HCT116 (cell line): Measurements from ENCODE around the gene SLC16A1. TPM values are rescaled to one million over a fixed set of nuclear protein-coding genes. Genes with fewer than 3 reads are reported as not detected.

Source experiments
- ATAC-seq: fragments of 200-7000 bp; cut with Tn5 transposase; 2 replicates; pipeline ENCODE4 v1.9.1; 2020; ENCODE audit warnings: mild to moderate bottlenecking, moderate library complexity
- BruUV-seq: library from RNA; stranded (reverse); fragments of 400-500 nt; replicated peaks from 2 replicates; lab custom pipeline; 2021; lab: Mats Ljungman, UMichigan
- CTCF ChIA-PET: fragments of 300-600 bp; sonication (Branson Sonifier 250); formaldehyde crosslinking; loops from one replicate; lab custom pipeline; 2021; ENCODE audit warnings: antibody characterized with exemption; lab: Charles Lee
- POLR2A ChIA-PET: fragments of 300-600, 350-600 bp; sonication (Branson Sonifier 250); formaldehyde crosslinking; loops from one replicate; lab custom pipeline; 2021; ENCODE audit warnings: antibody characterized with exemption; lab: Charles Lee
- RAD21 ChIA-PET, 2 experiments: fragments of 300-600 bp; sonication (Branson Sonifier 250); formaldehyde crosslinking; loops; one replicate each; lab custom pipeline; 2023; ENCODE audit warnings: low total read pairs in 2 of 2; ENCODE audit not compliant: uncharacterized antibody in 2 of 2, unreplicated experiment in 2 of 2, low non-redundant PET in 1 of 2; lab: Charles Lee
- DNase-seq: peaks from one replicate; pipeline ENCODE4 v3.0.0-alpha.2; 2010; ENCODE audit warnings: low read depth, low spot score
- H2AFZ ChIP-seq: fragments of 200-600 bp; shearing (Covaris generic), sonication (generic); 2 replicates; pipeline ENCODE4 v1.6.1; 2017; ENCODE audit warnings: low read depth, mixed run types, mixed read lengths, antibody characterized with exemption, low read length; ENCODE audit not compliant: poor library complexity, severe bottlenecking
- H3K27ac ChIP-seq: 2 replicates; pipeline ENCODE4 v1.5.1; 2012; ENCODE audit warnings: low read depth, low read length
- H3K27me3 ChIP-seq: fragments of 200-600 bp; sonication (generic); 2 replicates; pipeline ENCODE4 v1.6.1; 2016; ENCODE audit warnings: mixed run types, low read length, mixed read lengths; ENCODE audit not compliant: insufficient read depth
- H3K36me3 ChIP-seq, 2 experiments: fragments of 200-500 bp in 1 of 2; fragments of 200-600 bp in 1 of 2; sonication (Bioruptor generic) in 1 of 2; sonication (generic) in 1 of 2; 2 replicates each; pipeline versions ENCODE4 v1.5.1 to v1.6.1; 2014 to 2016; ENCODE audit warnings: low read length in 2 of 2, inconsistent platforms in 1 of 2, mixed read lengths in 1 of 2, mixed run types in 1 of 2; ENCODE audit not compliant: insufficient read depth in 2 of 2, control insufficient read depth in 1 of 2
- H3K4me1 ChIP-seq, 2 experiments: fragments of 200-600 bp in 1 of 2; sonication (generic) in 1 of 2; 2 replicates each; pipeline versions ENCODE4 v1.5.1 to v1.6.1; 2012 to 2017; ENCODE audit warnings: low read length in 2 of 2, inconsistent platforms in 1 of 2, mild to moderate bottlenecking in 1 of 2, mixed read lengths in 1 of 2, mixed run types in 1 of 2, moderate library complexity in 1 of 2; ENCODE audit not compliant: insufficient read depth in 2 of 2, control insufficient read depth in 1 of 2
- H3K4me2 ChIP-seq: fragments of 200-600 bp; sonication (generic); 2 replicates; pipeline ENCODE4 v1.6.1; 2017; ENCODE audit warnings: mixed run types, low read length, mixed read lengths
- H3K4me3 ChIP-seq, 2 experiments: fragments of 200-600 bp in 1 of 2; sonication (generic) in 1 of 2; replicated peaks in 1 of 2; 2 replicates each; pipeline ENCODE4 v1.5.1; 2011 to 2016; ENCODE audit warnings: low read length in 2 of 2, control low read depth in 1 of 2, low read depth in 1 of 2, mild to moderate bottlenecking in 1 of 2, mixed read lengths in 1 of 2, mixed run types in 1 of 2
- H3K79me2 ChIP-seq: fragments of 200-600 bp; sonication (generic); 2 replicates; pipeline ENCODE4 v1.6.1; 2017; ENCODE audit warnings: mild to moderate bottlenecking, mixed run types, low read length, moderate library complexity, mixed read lengths; ENCODE audit not compliant: insufficient read depth
- H3K9ac ChIP-seq: fragments of 200-600 bp; sonication (generic); 2 replicates; pipeline ENCODE4 v1.6.1; 2016; ENCODE audit warnings: low read length, mixed read lengths
- H3K9me2 ChIP-seq: fragments of 200-600 bp; sonication (generic), shearing (Covaris generic); 2 replicates; pipeline ENCODE4 v1.6.1; 2017; ENCODE audit warnings: mixed run types, mild to moderate bottlenecking, moderate library complexity; ENCODE audit not compliant: insufficient read depth
- H3K9me3 ChIP-seq, 2 experiments: fragments of 200-500 bp in 1 of 2; fragments of 200-600 bp in 1 of 2; sonication (Bioruptor generic) in 1 of 2; sonication (generic) in 1 of 2; 2 replicates each; pipeline ENCODE4 v1.6.1; 2014 to 2017; ENCODE audit warnings: low read length in 2 of 2, mixed read lengths in 2 of 2, inconsistent platforms in 1 of 2, low read depth in 1 of 2, mild to moderate bottlenecking in 1 of 2, mixed run types in 1 of 2, moderate library complexity in 1 of 2; ENCODE audit not compliant: control insufficient read depth in 1 of 2, insufficient read depth in 1 of 2
- H4K20me1 ChIP-seq: fragments of 200-600 bp; sonication (generic), shearing (Covaris generic); 2 replicates; pipeline ENCODE4 v1.6.1; 2017; ENCODE audit warnings: mixed run types, mild to moderate bottlenecking, moderate library complexity; ENCODE audit not compliant: insufficient read depth
- ATF3 ChIP-seq: IDR thresholded peaks from 2 replicates; pipeline ENCODE4 v1.6.1; 2012
- CBX3 ChIP-seq: IDR thresholded peaks from 2 replicates; pipeline ENCODE4 v1.6.1; 2012; ENCODE audit warnings: low read depth
- CTCF ChIP-seq, 3 experiments: fragments of 200-600 bp in 1 of 3; sonication (generic) in 1 of 3; IDR thresholded peaks in 2 of 3; conservative IDR thresholded peaks in 1 of 3; 2 replicates each; pipeline ENCODE4 v1.5.1; 2012 to 2017; ENCODE audit warnings: low read depth in 2 of 3, low read length in 2 of 3, antibody characterized with exemption in 1 of 3, borderline replicate concordance in 1 of 3, control low read depth in 1 of 3, mild to moderate bottlenecking in 1 of 3, mixed read lengths in 1 of 3, mixed run types in 1 of 3, moderate library complexity in 1 of 3; ENCODE audit not compliant: insufficient read depth in 1 of 3
- EGR1 ChIP-seq: IDR thresholded peaks from 2 replicates; pipeline ENCODE4 v1.6.1; 2012; ENCODE audit warnings: low read depth
- ELF1 ChIP-seq: IDR thresholded peaks from 2 replicates; pipeline ENCODE4 v1.6.1; 2012; ENCODE audit warnings: low read depth, borderline replicate concordance
- EZH2 ChIP-seq: fragments of 200-600 bp; sonication (generic); IDR thresholded peaks from 2 replicates; pipeline ENCODE4 v1.6.1; 2017; ENCODE audit warnings: antibody characterized with exemption, mixed run types
- EZH2phosphoT487 ChIP-seq: fragments of 200-600 bp; IDR thresholded peaks from 2 replicates; pipeline ENCODE4 v1.6.1; 2018; ENCODE audit warnings: antibody characterized with exemption, borderline replicate concordance
- FOSL1 ChIP-seq: IDR thresholded peaks from 2 replicates; pipeline ENCODE4 v1.6.1; 2012; ENCODE audit warnings: low read depth
- JUND ChIP-seq: IDR thresholded peaks from 2 replicates; pipeline ENCODE4 v1.6.1; 2012
- POLR2A ChIP-seq: IDR thresholded peaks from 2 replicates; pipeline ENCODE4 v1.7.0; 2011; ENCODE audit warnings: borderline replicate concordance; ENCODE audit not compliant: insufficient read depth, insufficient read length; ENCODE audit errors: extremely low read depth
- RAD21 ChIP-seq: IDR thresholded peaks from 2 replicates; pipeline ENCODE4 v1.6.1; 2012; ENCODE audit warnings: low read depth, mild to moderate bottlenecking
- REST ChIP-seq: IDR thresholded peaks from 2 replicates; pipeline ENCODE4 v1.6.1; 2012; ENCODE audit warnings: low read depth
- SIN3A ChIP-seq: IDR thresholded peaks from 2 replicates; pipeline ENCODE4 v1.6.1; 2012; ENCODE audit warnings: low read depth
- SP1 ChIP-seq: IDR thresholded peaks from 2 replicates; pipeline ENCODE4 v1.6.1; 2012; ENCODE audit warnings: low read depth
- SRF ChIP-seq: IDR thresholded peaks from 2 replicates; pipeline ENCODE4 v1.6.1; 2012; ENCODE audit warnings: low read depth
- TCF7L2 ChIP-seq: IDR thresholded peaks from 2 replicates; pipeline ENCODE4 v1.7.0; 2011; ENCODE audit warnings: borderline replicate concordance, inconsistent platforms; ENCODE audit not compliant: insufficient read depth, insufficient read length; ENCODE audit errors: extremely low read depth
- YY1 ChIP-seq: IDR thresholded peaks from 2 replicates; pipeline ENCODE4 v1.6.1; 2011; ENCODE audit warnings: low read length, low read depth, moderate library complexity, mild to moderate bottlenecking; ENCODE audit not compliant: insufficient replicate concordance; ENCODE audit errors: extremely low read depth
- ZBTB33 ChIP-seq: IDR thresholded peaks from 2 replicates; pipeline ENCODE4 v1.6.1; 2011; ENCODE audit warnings: mild to moderate bottlenecking, low read length, moderate library complexity; ENCODE audit not compliant: insufficient replicate concordance; ENCODE audit errors: extremely low read depth
- ZFX ChIP-seq: fragments of 450-650 bp; IDR thresholded peaks from 2 replicates; pipeline ENCODE4 v1.6.1; 2017
- intact Hi-C: fragments of 100-400 bp; cut with micrococcal nuclease; formaldehyde crosslinking; loops from 2 replicates; pipeline ENCODE4 v1.10.0; 2022
- total RNA-seq: library from RNA; stranded (reverse); gene quantifications from one replicate; pipeline ENCODE4 v1.2.1, GENCODE V29; 2021; ENCODE audit not compliant: unreplicated experiment

Gene SLC16A1
- total RNA-seq, 1 experiment from 2014 or later, result 96.7 TPM

GRCh38 chr1:112937070-112937469 is 18.9 kb downstream of the SLC16A1 start:
- no peak overlapping the region for H2AFZ ChIP-seq
- no peaks in the 10 kb centered on the region for H3K27me3 ChIP-seq
- H3K79me2 ChIP-seq, result peaks cover 100% of the 10 kb centered on the region
- CTCF ChIA-PET, result interaction anchor here (2.4 kb wide), 1 partner anchor 135 kb away, joined by 8 read pairs; the partner anchor contains the start of gene LRIG2
- no peaks in the 10 kb centered on the region for H3K36me3 ChIP-seq
- peaks cover 4% of the 10 kb centered on the region; the same call in 1 of the 2 replicates for H4K20me1 ChIP-seq
- H3K9ac ChIP-seq, result no peak overlapping the region
- H3K9me2 ChIP-seq, result no peaks in the 10 kb centered on the region
- TF ChIP-seq SRF, result no peak
- TF ChIP-seq SP1, result no peak
- TF ChIP-seq REST, result no peak
- TF ChIP-seq ZBTB33, result no peak
- TF ChIP-seq CBX3, result no peak
- no peak for TF ChIP-seq TCF7L2
- TF ChIP-seq EGR1, result no peak
- no peak for TF ChIP-seq JUND
- no peak for TF ChIP-seq ELF1
- no peak for TF ChIP-seq POLR2A
- no peak for TF ChIP-seq EZH2
- TF ChIP-seq ATF3, result no peak
- no peak for TF ChIP-seq RAD21
- no peak for TF ChIP-seq ZFX
- no peak for TF ChIP-seq CTCF (IDR thresholded peaks at IDR 0.05 in 2 of 3, conservative IDR thresholded peaks at IDR 0.05 in 1 of 3; ENCODE audit: borderline replicate concordance in 1 of 3, insufficient read depth in 1 of 3, low read depth in 2 of 3, low read length in 2 of 3)
- TF ChIP-seq EZH2phosphoT487, result no peak
- no peak for TF ChIP-seq SIN3A
- TF ChIP-seq FOSL1, result no peak
- no peak for TF ChIP-seq YY1
- TF ChIP-seq, all 23 proteins: peak for 0
- no peak overlapping the region for H3K27ac ChIP-seq
- no peaks in the 10 kb centered on the region for H3K9me3 ChIP-seq
- peaks cover 23 to 26% of the 10 kb centered on the region in 2 experiments for H3K4me1 ChIP-seq
- POLR2A ChIA-PET, result interaction anchor here (2.7 to 3.4 kb wide), 2 partner anchors 17 to 19 kb away, joined by 10 to 25 read pairs; partner anchors contain the start of gene SLC16A1
- ATAC-seq (no peak), DNase-seq (no peak)
- RAD21 ChIA-PET, result interaction anchor here in 1 of 2 experiments (0.9 kb wide), 1 partner anchor 10 kb away, joined by 3 read pairs; no protein-coding TSS in a partner anchor
- 0 out of 2 replicates have a peak overlapping the region, but pooled peaks have one; percentile 14 for H3K4me2 ChIP-seq
- intact Hi-C loops, result no loop called here
- no peak overlapping the region for H3K4me3 ChIP-seq
- no TSS peak for BruUV-seq
